HCT116 (cell line): Measurements from ENCODE around the gene TRABD. TPM values are rescaled to one million over a fixed set of nuclear protein-coding genes. Genes with fewer than 3 reads are reported as not detected.

Experiments used
- ATAC-seq: fragments of 200-7000 bp; cut with Tn5 transposase; 2 replicates; pipeline ENCODE4 v1.9.1; 2020; ENCODE audit warnings: mild to moderate bottlenecking, moderate library complexity
- BruUV-seq: library from RNA; stranded (reverse); fragments of 400-500 nt; replicated peaks from 2 replicates; lab custom pipeline; 2021; lab: Mats Ljungman, UMichigan
- CTCF ChIA-PET: fragments of 300-600 bp; sonication (Branson Sonifier 250); formaldehyde crosslinking; loops from one replicate; lab custom pipeline; 2021; ENCODE audit warnings: antibody characterized with exemption; lab: Charles Lee
- POLR2A ChIA-PET: fragments of 300-600, 350-600 bp; sonication (Branson Sonifier 250); formaldehyde crosslinking; loops from one replicate; lab custom pipeline; 2021; ENCODE audit warnings: antibody characterized with exemption; lab: Charles Lee
- RAD21 ChIA-PET, 2 experiments: fragments of 300-600 bp; sonication (Branson Sonifier 250); formaldehyde crosslinking; loops; one replicate each; lab custom pipeline; 2023; ENCODE audit warnings: low total read pairs in 2 of 2; ENCODE audit not compliant: uncharacterized antibody in 2 of 2, unreplicated experiment in 2 of 2, low non-redundant PET in 1 of 2; lab: Charles Lee
- DNase-seq: peaks from one replicate; pipeline ENCODE4 v3.0.0-alpha.2; 2010; ENCODE audit warnings: low read depth, low spot score
- H2AFZ ChIP-seq: fragments of 200-600 bp; shearing (Covaris generic), sonication (generic); 2 replicates; pipeline ENCODE4 v1.6.1; 2017; ENCODE audit warnings: low read depth, mixed run types, mixed read lengths, antibody characterized with exemption, low read length; ENCODE audit not compliant: poor library complexity, severe bottlenecking
- H3K27ac ChIP-seq: 2 replicates; pipeline ENCODE4 v1.5.1; 2012; ENCODE audit warnings: low read depth, low read length
- H3K27me3 ChIP-seq: fragments of 200-600 bp; sonication (generic); 2 replicates; pipeline ENCODE4 v1.6.1; 2016; ENCODE audit warnings: mixed run types, low read length, mixed read lengths; ENCODE audit not compliant: insufficient read depth
- H3K36me3 ChIP-seq, 2 experiments: fragments of 200-500 bp in 1 of 2; fragments of 200-600 bp in 1 of 2; sonication (Bioruptor generic) in 1 of 2; sonication (generic) in 1 of 2; 2 replicates each; pipeline versions ENCODE4 v1.5.1 to v1.6.1; 2014 to 2016; ENCODE audit warnings: low read length in 2 of 2, inconsistent platforms in 1 of 2, mixed read lengths in 1 of 2, mixed run types in 1 of 2; ENCODE audit not compliant: insufficient read depth in 2 of 2, control insufficient read depth in 1 of 2
- H3K4me1 ChIP-seq, 2 experiments: fragments of 200-600 bp in 1 of 2; sonication (generic) in 1 of 2; 2 replicates each; pipeline versions ENCODE4 v1.5.1 to v1.6.1; 2012 to 2017; ENCODE audit warnings: low read length in 2 of 2, inconsistent platforms in 1 of 2, mild to moderate bottlenecking in 1 of 2, mixed read lengths in 1 of 2, mixed run types in 1 of 2, moderate library complexity in 1 of 2; ENCODE audit not compliant: insufficient read depth in 2 of 2, control insufficient read depth in 1 of 2
- H3K4me2 ChIP-seq: fragments of 200-600 bp; sonication (generic); 2 replicates; pipeline ENCODE4 v1.6.1; 2017; ENCODE audit warnings: mixed run types, low read length, mixed read lengths
- H3K4me3 ChIP-seq, 2 experiments: fragments of 200-600 bp in 1 of 2; sonication (generic) in 1 of 2; replicated peaks in 1 of 2; 2 replicates each; pipeline ENCODE4 v1.5.1; 2011 to 2016; ENCODE audit warnings: low read length in 2 of 2, control low read depth in 1 of 2, low read depth in 1 of 2, mild to moderate bottlenecking in 1 of 2, mixed read lengths in 1 of 2, mixed run types in 1 of 2
- H3K79me2 ChIP-seq: fragments of 200-600 bp; sonication (generic); 2 replicates; pipeline ENCODE4 v1.6.1; 2017; ENCODE audit warnings: mild to moderate bottlenecking, mixed run types, low read length, moderate library complexity, mixed read lengths; ENCODE audit not compliant: insufficient read depth
- H3K9ac ChIP-seq: fragments of 200-600 bp; sonication (generic); 2 replicates; pipeline ENCODE4 v1.6.1; 2016; ENCODE audit warnings: low read length, mixed read lengths
- H3K9me2 ChIP-seq: fragments of 200-600 bp; sonication (generic), shearing (Covaris generic); 2 replicates; pipeline ENCODE4 v1.6.1; 2017; ENCODE audit warnings: mixed run types, mild to moderate bottlenecking, moderate library complexity; ENCODE audit not compliant: insufficient read depth
- H3K9me3 ChIP-seq, 2 experiments: fragments of 200-500 bp in 1 of 2; fragments of 200-600 bp in 1 of 2; sonication (Bioruptor generic) in 1 of 2; sonication (generic) in 1 of 2; 2 replicates each; pipeline ENCODE4 v1.6.1; 2014 to 2017; ENCODE audit warnings: low read length in 2 of 2, mixed read lengths in 2 of 2, inconsistent platforms in 1 of 2, low read depth in 1 of 2, mild to moderate bottlenecking in 1 of 2, mixed run types in 1 of 2, moderate library complexity in 1 of 2; ENCODE audit not compliant: control insufficient read depth in 1 of 2, insufficient read depth in 1 of 2
- H4K20me1 ChIP-seq: fragments of 200-600 bp; sonication (generic), shearing (Covaris generic); 2 replicates; pipeline ENCODE4 v1.6.1; 2017; ENCODE audit warnings: mixed run types, mild to moderate bottlenecking, moderate library complexity; ENCODE audit not compliant: insufficient read depth
- ATF3 ChIP-seq: IDR thresholded peaks from 2 replicates; pipeline ENCODE4 v1.6.1; 2012
- CBX3 ChIP-seq: IDR thresholded peaks from 2 replicates; pipeline ENCODE4 v1.6.1; 2012; ENCODE audit warnings: low read depth
- EGR1 ChIP-seq: IDR thresholded peaks from 2 replicates; pipeline ENCODE4 v1.6.1; 2012; ENCODE audit warnings: low read depth
- ELF1 ChIP-seq: IDR thresholded peaks from 2 replicates; pipeline ENCODE4 v1.6.1; 2012; ENCODE audit warnings: low read depth, borderline replicate concordance
- EZH2 ChIP-seq: fragments of 200-600 bp; sonication (generic); IDR thresholded peaks from 2 replicates; pipeline ENCODE4 v1.6.1; 2017; ENCODE audit warnings: antibody characterized with exemption, mixed run types
- EZH2phosphoT487 ChIP-seq: fragments of 200-600 bp; IDR thresholded peaks from 2 replicates; pipeline ENCODE4 v1.6.1; 2018; ENCODE audit warnings: antibody characterized with exemption, borderline replicate concordance
- JUND ChIP-seq: IDR thresholded peaks from 2 replicates; pipeline ENCODE4 v1.6.1; 2012
- POLR2AphosphoS5 ChIP-seq: IDR thresholded peaks from 2 replicates; pipeline ENCODE4 v1.6.1; 2011; ENCODE audit warnings: mild to moderate bottlenecking, low read depth, low read length, moderate library complexity
- RAD21 ChIP-seq: IDR thresholded peaks from 2 replicates; pipeline ENCODE4 v1.6.1; 2012; ENCODE audit warnings: low read depth, mild to moderate bottlenecking
- SIN3A ChIP-seq: IDR thresholded peaks from 2 replicates; pipeline ENCODE4 v1.6.1; 2012; ENCODE audit warnings: low read depth
- TCF7L2 ChIP-seq: IDR thresholded peaks from 2 replicates; pipeline ENCODE4 v1.7.0; 2011; ENCODE audit warnings: borderline replicate concordance, inconsistent platforms; ENCODE audit not compliant: insufficient read depth, insufficient read length; ENCODE audit errors: extremely low read depth
- YY1 ChIP-seq: IDR thresholded peaks from 2 replicates; pipeline ENCODE4 v1.6.1; 2011; ENCODE audit warnings: low read length, low read depth, moderate library complexity, mild to moderate bottlenecking; ENCODE audit not compliant: insufficient replicate concordance; ENCODE audit errors: extremely low read depth
- ZFX ChIP-seq: fragments of 450-650 bp; IDR thresholded peaks from 2 replicates; pipeline ENCODE4 v1.6.1; 2017
- intact Hi-C: fragments of 100-400 bp; cut with micrococcal nuclease; formaldehyde crosslinking; loops from 2 replicates; pipeline ENCODE4 v1.10.0; 2022
- total RNA-seq: library from RNA; stranded (reverse); gene quantifications from one replicate; pipeline ENCODE4 v1.2.1, GENCODE V29; 2021; ENCODE audit not compliant: unreplicated experiment
- TF ChIP-seq, protein P1 (sequence below): IDR thresholded peaks from 2 replicates; pipeline ENCODE4 v1.6.1; 2011; ENCODE audit warnings: mild to moderate bottlenecking, low read length, moderate library complexity; ENCODE audit not compliant: insufficient replicate concordance; ENCODE audit errors: extremely low read depth
- TF ChIP-seq, protein P2 (sequence below): IDR thresholded peaks from 2 replicates; pipeline ENCODE4 v1.6.1; 2012; ENCODE audit warnings: low read depth

Gene TRABD
- total RNA-seq, 1 experiment from 2014 or later = 90.3 TPM

GRCh38 chr22:50215297-50216054, 29.8 kb downstream of the TRABD start (continued):
- no peak for TF ChIP-seq EZH2
- TF ChIP-seq, protein P1, sequence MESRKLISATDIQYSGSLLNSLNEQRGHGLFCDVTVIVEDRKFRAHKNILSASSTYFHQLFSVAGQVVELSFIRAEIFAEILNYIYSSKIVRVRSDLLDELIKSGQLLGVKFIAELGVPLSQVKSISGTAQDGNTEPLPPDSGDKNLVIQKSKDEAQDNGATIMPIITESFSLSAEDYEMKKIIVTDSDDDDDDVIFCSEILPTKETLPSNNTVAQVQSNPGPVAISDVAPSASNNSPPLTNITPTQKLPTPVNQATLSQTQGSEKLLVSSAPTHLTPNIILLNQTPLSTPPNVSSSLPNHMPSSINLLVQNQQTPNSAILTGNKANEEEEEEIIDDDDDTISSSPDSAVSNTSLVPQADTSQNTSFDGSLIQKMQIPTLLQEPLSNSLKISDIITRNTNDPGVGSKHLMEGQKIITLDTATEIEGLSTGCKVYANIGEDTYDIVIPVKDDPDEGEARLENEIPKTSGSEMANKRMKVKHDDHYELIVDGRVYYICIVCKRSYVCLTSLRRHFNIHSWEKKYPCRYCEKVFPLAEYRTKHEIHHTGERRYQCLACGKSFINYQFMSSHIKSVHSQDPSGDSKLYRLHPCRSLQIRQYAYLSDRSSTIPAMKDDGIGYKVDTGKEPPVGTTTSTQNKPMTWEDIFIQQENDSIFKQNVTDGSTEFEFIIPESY = no peak
- TF ChIP-seq SIN3A = no peak
- TF ChIP-seq, protein P2, sequence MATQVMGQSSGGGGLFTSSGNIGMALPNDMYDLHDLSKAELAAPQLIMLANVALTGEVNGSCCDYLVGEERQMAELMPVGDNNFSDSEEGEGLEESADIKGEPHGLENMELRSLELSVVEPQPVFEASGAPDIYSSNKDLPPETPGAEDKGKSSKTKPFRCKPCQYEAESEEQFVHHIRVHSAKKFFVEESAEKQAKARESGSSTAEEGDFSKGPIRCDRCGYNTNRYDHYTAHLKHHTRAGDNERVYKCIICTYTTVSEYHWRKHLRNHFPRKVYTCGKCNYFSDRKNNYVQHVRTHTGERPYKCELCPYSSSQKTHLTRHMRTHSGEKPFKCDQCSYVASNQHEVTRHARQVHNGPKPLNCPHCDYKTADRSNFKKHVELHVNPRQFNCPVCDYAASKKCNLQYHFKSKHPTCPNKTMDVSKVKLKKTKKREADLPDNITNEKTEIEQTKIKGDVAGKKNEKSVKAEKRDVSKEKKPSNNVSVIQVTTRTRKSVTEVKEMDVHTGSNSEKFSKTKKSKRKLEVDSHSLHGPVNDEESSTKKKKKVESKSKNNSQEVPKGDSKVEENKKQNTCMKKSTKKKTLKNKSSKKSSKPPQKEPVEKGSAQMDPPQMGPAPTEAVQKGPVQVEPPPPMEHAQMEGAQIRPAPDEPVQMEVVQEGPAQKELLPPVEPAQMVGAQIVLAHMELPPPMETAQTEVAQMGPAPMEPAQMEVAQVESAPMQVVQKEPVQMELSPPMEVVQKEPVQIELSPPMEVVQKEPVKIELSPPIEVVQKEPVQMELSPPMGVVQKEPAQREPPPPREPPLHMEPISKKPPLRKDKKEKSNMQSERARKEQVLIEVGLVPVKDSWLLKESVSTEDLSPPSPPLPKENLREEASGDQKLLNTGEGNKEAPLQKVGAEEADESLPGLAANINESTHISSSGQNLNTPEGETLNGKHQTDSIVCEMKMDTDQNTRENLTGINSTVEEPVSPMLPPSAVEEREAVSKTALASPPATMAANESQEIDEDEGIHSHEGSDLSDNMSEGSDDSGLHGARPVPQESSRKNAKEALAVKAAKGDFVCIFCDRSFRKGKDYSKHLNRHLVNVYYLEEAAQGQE = no peak
- no peak for TF ChIP-seq EGR1

GRCh38 chr22:50216055-50216683, 30.5 kb downstream of the TRABD start:
- H2AFZ ChIP-seq = no peak overlapping the region
- intact Hi-C loops = no loop called here
- H3K4me1 ChIP-seq = peaks cover 0 to 8% of the 10 kb centered on the region in 2 experiments; a peak in 3 of 4 replicates
- H3K9me2 ChIP-seq = no peaks in the 10 kb centered on the region
- no peak overlapping the region for H3K4me2 ChIP-seq
- CTCF ChIA-PET = no interaction called here
- RAD21 ChIA-PET = no interaction called here
- POLR2A ChIA-PET = no interaction called here
- peaks cover 17% of the 10 kb centered on the region; the same call in 1 of the 2 replicates for H3K79me2 ChIP-seq
- no peak for DNase-seq
- H3K27ac ChIP-seq = no peak overlapping the region
- H3K36me3 ChIP-seq = peaks cover 23 to 50% of the 10 kb centered on the region in 2 experiments
- H3K4me3 ChIP-seq = no peak overlapping the region
- no peaks in the 10 kb centered on the region for H3K27me3 ChIP-seq
- no TSS peak for BruUV-seq
- no peaks in the 10 kb centered on the region for H4K20me1 ChIP-seq
- H3K9me3 ChIP-seq = no peaks in the 10 kb centered on the region
- ATAC-seq = no peak
- no peak overlapping the region for H3K9ac ChIP-seq
- TF ChIP-seq EZH2phosphoT487 (no peak), ZFX (no peak), RAD21 (no peak), TCF7L2 (no peak), YY1 (no peak), ATF3 (no peak), ELF1 (no peak), JUND (no peak), POLR2AphosphoS5 (no peak), CBX3 (no peak)
- TF ChIP-seq, protein P1 = no peak
